IMR-90 (cell line): ENCODE results near the gene CLASRP.

ENCODE experiments used
- CEBPB ChIP-seq: IDR thresholded peaks from 2 replicates; pipeline ENCODE4 v1.6.1; 2012; ENCODE audit warnings: low read depth, low read length, improper control_type of control experiment
- FOS ChIP-seq: fragments of 150-350 bp; IDR thresholded peaks from 2 replicates; pipeline ENCODE4 v1.6.1; 2016; ENCODE audit warnings: low read depth, low read length
- MAZ ChIP-seq: IDR thresholded peaks from 2 replicates; pipeline ENCODE4 v1.6.1; 2012; ENCODE audit warnings: low read depth, mild to moderate bottlenecking, low read length, improper control_type of control experiment, moderate library complexity, borderline replicate concordance
- MXI1 ChIP-seq: IDR thresholded peaks from 2 replicates; pipeline ENCODE4 v1.6.1; 2012; ENCODE audit warnings: low read depth, mild to moderate bottlenecking, low read length, moderate library complexity, borderline replicate concordance
- NFE2L2 ChIP-seq: fragments of 150-350 bp; IDR thresholded peaks from 2 replicates; pipeline ENCODE4 v1.6.1; 2016; ENCODE audit warnings: low read depth, mild to moderate bottlenecking, low read length
- POLR2A ChIP-seq: IDR thresholded peaks from 2 replicates; pipeline ENCODE4 v1.6.1; 2012; ENCODE audit warnings: mild to moderate bottlenecking, low read depth, low read length
- RAD21 ChIP-seq: IDR thresholded peaks from 2 replicates; pipeline ENCODE4 v1.6.1; 2012; ENCODE audit warnings: low read length, improper control_type of control experiment
- RFX5 ChIP-seq: IDR thresholded peaks from 2 replicates; pipeline ENCODE4 v1.8.0; 2012; ENCODE audit warnings: low read depth, mild to moderate bottlenecking, low read length, moderate library complexity
- SMC3 ChIP-seq: fragments of 150-350 bp; IDR thresholded peaks from 2 replicates; pipeline ENCODE4 v1.6.1; 2016; ENCODE audit warnings: low read depth, mild to moderate bottlenecking, antibody characterized with exemption, low read length, moderate library complexity
- TF ChIP-seq, protein P1 (sequence below): conservative IDR thresholded peaks from 2 replicates; pipeline ENCODE4 v1.5.1; 2012; ENCODE audit warnings: mild to moderate bottlenecking, low read depth, low read length, improper control_type of control experiment
- TF ChIP-seq, protein P2 (sequence below): fragments of 150-350 bp; IDR thresholded peaks from 2 replicates; pipeline ENCODE4 v1.6.1; 2017; ENCODE audit warnings: mild to moderate bottlenecking, antibody characterized with exemption, low read length, low read depth
- TF ChIP-seq, protein P3 (sequence below): fragments of 150-350 bp; IDR thresholded peaks from 2 replicates; pipeline ENCODE4 v1.6.1; 2016; ENCODE audit warnings: low read depth, mild to moderate bottlenecking, low read length, moderate library complexity, borderline replicate concordance

DNA sequence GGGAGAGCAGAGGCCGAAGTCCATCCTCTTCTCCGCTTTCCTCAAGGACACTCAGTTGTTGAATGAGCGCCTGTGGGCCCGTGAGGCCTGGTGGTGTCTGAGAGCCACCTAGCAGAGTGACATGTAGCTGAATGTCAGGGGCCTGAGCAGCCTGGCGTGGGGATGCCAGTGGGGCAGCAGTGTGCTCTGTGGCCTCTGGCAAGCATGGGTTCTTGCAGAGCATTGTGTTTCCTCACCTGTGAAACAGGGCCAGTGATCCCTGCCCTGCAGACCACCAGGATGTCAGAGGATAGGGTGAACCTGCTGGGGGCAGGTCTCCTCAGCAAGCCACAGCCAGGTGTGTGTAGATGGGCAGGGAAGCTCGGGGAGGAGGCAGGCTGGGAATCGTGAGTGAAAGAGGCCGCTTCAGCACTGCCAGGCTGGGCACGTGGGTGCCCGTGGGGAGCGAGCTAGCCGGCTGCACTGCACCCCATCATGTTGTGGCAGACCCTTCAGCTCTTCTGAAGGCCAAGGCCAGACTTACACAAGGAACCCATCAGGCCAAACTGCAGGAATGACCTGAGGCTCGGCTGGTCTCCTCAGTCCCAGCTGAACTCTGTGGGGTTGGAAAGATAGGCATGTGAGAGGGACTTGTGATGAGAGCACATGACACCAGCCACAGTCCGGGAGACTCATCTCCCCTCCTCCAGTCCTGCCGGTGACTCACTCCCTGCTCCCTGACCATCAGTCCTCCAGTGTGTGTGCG, 59.1 kb downstream of the CLASRP start:
- TF ChIP-seq, protein P1, sequence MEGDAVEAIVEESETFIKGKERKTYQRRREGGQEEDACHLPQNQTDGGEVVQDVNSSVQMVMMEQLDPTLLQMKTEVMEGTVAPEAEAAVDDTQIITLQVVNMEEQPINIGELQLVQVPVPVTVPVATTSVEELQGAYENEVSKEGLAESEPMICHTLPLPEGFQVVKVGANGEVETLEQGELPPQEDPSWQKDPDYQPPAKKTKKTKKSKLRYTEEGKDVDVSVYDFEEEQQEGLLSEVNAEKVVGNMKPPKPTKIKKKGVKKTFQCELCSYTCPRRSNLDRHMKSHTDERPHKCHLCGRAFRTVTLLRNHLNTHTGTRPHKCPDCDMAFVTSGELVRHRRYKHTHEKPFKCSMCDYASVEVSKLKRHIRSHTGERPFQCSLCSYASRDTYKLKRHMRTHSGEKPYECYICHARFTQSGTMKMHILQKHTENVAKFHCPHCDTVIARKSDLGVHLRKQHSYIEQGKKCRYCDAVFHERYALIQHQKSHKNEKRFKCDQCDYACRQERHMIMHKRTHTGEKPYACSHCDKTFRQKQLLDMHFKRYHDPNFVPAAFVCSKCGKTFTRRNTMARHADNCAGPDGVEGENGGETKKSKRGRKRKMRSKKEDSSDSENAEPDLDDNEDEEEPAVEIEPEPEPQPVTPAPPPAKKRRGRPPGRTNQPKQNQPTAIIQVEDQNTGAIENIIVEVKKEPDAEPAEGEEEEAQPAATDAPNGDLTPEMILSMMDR: no peak
- TF ChIP-seq SMC3 (peak; percentile 18; the same call in 1 of the 2 replicates), FOS (peak; percentile 96), NFE2L2 (no peak), POLR2A (peak; percentile 48; the same call in 1 of the 2 replicates), RAD21 (no peak), RFX5 (no peak), MAZ (peak; percentile 48; the same call in 1 of the 2 replicates), MXI1 (peak; percentile 82; the same call in 1 of the 2 replicates), CEBPB (0 out of 2 replicates have a peak, but pooled peaks have one; percentile 14)
- TF ChIP-seq, protein P2, sequence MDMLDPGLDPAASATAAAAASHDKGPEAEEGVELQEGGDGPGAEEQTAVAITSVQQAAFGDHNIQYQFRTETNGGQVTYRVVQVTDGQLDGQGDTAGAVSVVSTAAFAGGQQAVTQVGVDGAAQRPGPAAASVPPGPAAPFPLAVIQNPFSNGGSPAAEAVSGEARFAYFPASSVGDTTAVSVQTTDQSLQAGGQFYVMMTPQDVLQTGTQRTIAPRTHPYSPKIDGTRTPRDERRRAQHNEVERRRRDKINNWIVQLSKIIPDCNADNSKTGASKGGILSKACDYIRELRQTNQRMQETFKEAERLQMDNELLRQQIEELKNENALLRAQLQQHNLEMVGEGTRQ: peak; percentile 93
- TF ChIP-seq, protein P3, sequence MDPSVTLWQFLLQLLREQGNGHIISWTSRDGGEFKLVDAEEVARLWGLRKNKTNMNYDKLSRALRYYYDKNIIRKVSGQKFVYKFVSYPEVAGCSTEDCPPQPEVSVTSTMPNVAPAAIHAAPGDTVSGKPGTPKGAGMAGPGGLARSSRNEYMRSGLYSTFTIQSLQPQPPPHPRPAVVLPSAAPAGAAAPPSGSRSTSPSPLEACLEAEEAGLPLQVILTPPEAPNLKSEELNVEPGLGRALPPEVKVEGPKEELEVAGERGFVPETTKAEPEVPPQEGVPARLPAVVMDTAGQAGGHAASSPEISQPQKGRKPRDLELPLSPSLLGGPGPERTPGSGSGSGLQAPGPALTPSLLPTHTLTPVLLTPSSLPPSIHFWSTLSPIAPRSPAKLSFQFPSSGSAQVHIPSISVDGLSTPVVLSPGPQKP: no peak
